ENCODE data around the gene PKN2. TPM values are rescaled to one million over a fixed set of nuclear protein-coding genes. Genes with fewer than 3 reads are reported as not detected.
A peak's percentile ranks its signal among the peaks of the same experiment; 100 is the strongest.

The PKN2 gene
- total RNA-seq, 2 donors from 2014 or later, result 64.6 to 71.1 TPM

DNA sequence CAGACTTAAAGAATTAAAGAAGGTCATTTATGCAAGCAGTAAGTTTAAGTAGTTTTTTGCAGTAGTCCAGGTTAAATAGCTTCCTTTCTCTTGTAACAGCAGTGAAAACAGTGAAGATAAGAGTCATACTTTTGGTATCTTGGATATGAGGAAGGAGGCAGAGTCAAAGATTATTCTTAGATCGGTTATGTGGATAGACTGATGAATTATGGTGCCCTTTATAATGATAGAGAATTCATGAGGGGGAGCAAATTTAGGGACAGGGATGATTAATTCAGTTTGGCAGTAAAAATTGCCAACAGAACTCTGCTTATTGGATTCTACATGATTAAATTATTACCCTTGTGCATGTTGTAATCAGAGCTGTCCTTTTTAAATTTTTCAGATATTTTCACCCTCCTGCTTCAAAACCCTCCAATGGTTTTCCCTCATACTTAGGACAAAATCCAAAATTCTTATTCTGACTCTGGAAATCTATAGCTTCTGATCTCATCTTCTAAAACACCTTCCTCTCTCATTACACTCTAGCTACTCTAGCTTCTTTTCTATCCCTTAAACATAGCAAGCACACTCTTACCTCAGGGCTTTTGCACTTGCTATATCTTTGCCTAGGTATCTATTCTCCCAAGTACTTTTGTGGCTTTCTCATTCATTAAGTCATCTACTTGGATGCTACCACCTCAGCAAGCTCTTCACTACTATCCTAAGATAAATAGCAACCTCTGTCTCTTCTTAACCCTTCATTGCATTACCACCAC, 79.8 kb downstream of the PKN2 start:
- Histone ChIP-seq H3K27me3 (ENCODE audit: control insufficient read depth, insufficient read depth, low read length, poor library complexity, severe bottlenecking) (no peaks in the 10 kb centered on the region), H3K4me1 (ENCODE audit: control insufficient read depth, insufficient read depth, low read length) (no peaks in the 10 kb centered on the region), H3K27ac (ENCODE audit: low read depth, low read length) (no peak overlapping the region), H3K9ac (ENCODE audit: extremely low read depth, low read length, poor library complexity, severe bottlenecking) (no peak overlapping the region), H3K4me3 (ENCODE audit: low read length) (no peak overlapping the region), H3K36me3 (ENCODE audit: control insufficient read depth, insufficient read depth, low read length) (peaks cover 38% of the 10 kb centered on the region), H3K9me3 (ENCODE audit: control insufficient read depth, low read length) (no peaks in the 10 kb centered on the region)
- Mint-ChIP-seq H3K4me3 (no peak overlapping the region), H3K4me1 (peaks cover 8% of the 10 kb centered on the region), H3K27me3 (ENCODE audit: insufficient read depth) (no peaks in the 10 kb centered on the region), H3K36me3 (ENCODE audit: low read depth) (peaks cover 47% of the 10 kb centered on the region), H3K9me3 (no peaks in the 10 kb centered on the region), H3K27ac (no peak overlapping the region)
- 96 to 100% methylated on average over 1 of the region's 1 CpG for WGBS, 2 experiments (ENCODE audit: insufficient coverage in 1 of 2, insufficient read length in 1 of 2)
- no peak for DNase-seq
- TF ChIP-seq, protein P1, sequence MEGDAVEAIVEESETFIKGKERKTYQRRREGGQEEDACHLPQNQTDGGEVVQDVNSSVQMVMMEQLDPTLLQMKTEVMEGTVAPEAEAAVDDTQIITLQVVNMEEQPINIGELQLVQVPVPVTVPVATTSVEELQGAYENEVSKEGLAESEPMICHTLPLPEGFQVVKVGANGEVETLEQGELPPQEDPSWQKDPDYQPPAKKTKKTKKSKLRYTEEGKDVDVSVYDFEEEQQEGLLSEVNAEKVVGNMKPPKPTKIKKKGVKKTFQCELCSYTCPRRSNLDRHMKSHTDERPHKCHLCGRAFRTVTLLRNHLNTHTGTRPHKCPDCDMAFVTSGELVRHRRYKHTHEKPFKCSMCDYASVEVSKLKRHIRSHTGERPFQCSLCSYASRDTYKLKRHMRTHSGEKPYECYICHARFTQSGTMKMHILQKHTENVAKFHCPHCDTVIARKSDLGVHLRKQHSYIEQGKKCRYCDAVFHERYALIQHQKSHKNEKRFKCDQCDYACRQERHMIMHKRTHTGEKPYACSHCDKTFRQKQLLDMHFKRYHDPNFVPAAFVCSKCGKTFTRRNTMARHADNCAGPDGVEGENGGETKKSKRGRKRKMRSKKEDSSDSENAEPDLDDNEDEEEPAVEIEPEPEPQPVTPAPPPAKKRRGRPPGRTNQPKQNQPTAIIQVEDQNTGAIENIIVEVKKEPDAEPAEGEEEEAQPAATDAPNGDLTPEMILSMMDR (conservative IDR thresholded peaks at IDR 0.05), result no peak

- H3K4me3 Mint-ChIP-seq, result no peak overlapping the region
- H3K27me3 Mint-ChIP-seq (ENCODE audit: insufficient read depth), result no peaks in the 10 kb centered on the region
- peaks cover 56% of the 10 kb centered on the region for H3K36me3 Mint-ChIP-seq (ENCODE audit: low read depth)
- peaks cover 4% of the 10 kb centered on the region for H3K4me1 Mint-ChIP-seq
- no peaks in the 10 kb centered on the region for H3K27me3 ChIP-seq (ENCODE audit: control insufficient read depth, insufficient read depth, low read length, poor library complexity, severe bottlenecking)
- H3K36me3 ChIP-seq (ENCODE audit: control insufficient read depth, insufficient read depth, low read length), result peaks cover 53% of the 10 kb centered on the region
- no peak for DNase-seq
- no peak overlapping the region for H3K4me3 ChIP-seq (ENCODE audit: low read length)
- no peaks in the 10 kb centered on the region for H3K9me3 ChIP-seq (ENCODE audit: control insufficient read depth, low read length)
- H3K27ac ChIP-seq (ENCODE audit: low read depth, low read length), result no peak overlapping the region
- peak overlapping the region; percentile 36 for H3K27ac Mint-ChIP-seq
- H3K9ac ChIP-seq (ENCODE audit: extremely low read depth, low read length, poor library complexity, severe bottlenecking), result no peak overlapping the region
- no peaks in the 10 kb centered on the region for H3K4me1 ChIP-seq (ENCODE audit: control insufficient read depth, insufficient read depth, low read length)
- TF ChIP-seq, protein P1 (conservative IDR thresholded peaks at IDR 0.05), result no peak
- H3K9me3 Mint-ChIP-seq, result peaks cover 3% of the 10 kb centered on the region
These were observed 84.1 kb downstream of the PKN2 start for GRCh38 chr1:88768187-88768586.

DNA sequence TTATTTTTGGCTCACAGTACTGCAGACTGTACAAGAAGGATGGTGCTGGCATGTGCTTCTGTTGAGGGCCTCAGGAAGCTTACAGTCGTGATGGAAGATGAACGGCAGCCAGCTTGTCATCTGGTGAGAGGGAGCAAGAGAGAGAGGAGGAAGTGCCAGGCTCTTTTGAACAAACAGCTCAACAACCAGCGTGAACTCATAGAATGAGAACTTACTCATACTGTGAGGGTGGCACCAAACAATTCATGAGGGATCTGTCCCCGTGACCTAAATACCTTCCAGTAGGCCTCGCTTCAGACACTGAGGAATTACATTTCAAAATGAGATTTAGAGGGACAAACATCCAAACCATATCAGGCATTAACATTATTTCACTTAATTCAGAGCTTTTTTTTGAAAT, 84.7 kb downstream of the PKN2 start:
- Histone ChIP-seq H3K4me1 (ENCODE audit: control insufficient read depth, insufficient read depth, low read length) (no peaks in the 10 kb centered on the region), H3K27ac (ENCODE audit: low read depth, low read length) (no peak overlapping the region), H3K9ac (ENCODE audit: extremely low read depth, low read length, poor library complexity, severe bottlenecking) (no peak overlapping the region), H3K27me3 (ENCODE audit: control insufficient read depth, insufficient read depth, low read length, poor library complexity, severe bottlenecking) (no peaks in the 10 kb centered on the region), H3K36me3 (ENCODE audit: control insufficient read depth, insufficient read depth, low read length) (peaks cover 53% of the 10 kb centered on the region), H3K9me3 (ENCODE audit: control insufficient read depth, low read length) (no peaks in the 10 kb centered on the region), H3K4me3 (ENCODE audit: low read length) (no peak overlapping the region)
- Mint-ChIP-seq H3K4me1 (peaks cover 8% of the 10 kb centered on the region), H3K9me3 (peaks cover 3% of the 10 kb centered on the region), H3K27ac (peak overlapping the region; percentile 36), H3K27me3 (ENCODE audit: insufficient read depth) (no peaks in the 10 kb centered on the region), H3K36me3 (ENCODE audit: low read depth) (peaks cover 60% of the 10 kb centered on the region), H3K4me3 (no peak overlapping the region)
- TF ChIP-seq, protein P1 (conservative IDR thresholded peaks at IDR 0.05), result no peak
- 83 to 94% methylated on average over 2 to 5 of the region's 5 CpGs for WGBS, 2 experiments (ENCODE audit: insufficient coverage in 1 of 2, insufficient read length in 1 of 2)
- no peak for DNase-seq
